Liver (tissue), 3 donors: ENCODE data around the gene ME2.

ENCODE experiments used
- CTCF ChIP-seq: fragments of 150-350 bp; IDR thresholded peaks from 2 replicates; pipeline ENCODE4 v1.5.1; 2017; ENCODE audit warnings: improper control_type of control experiment, low read depth, low read length; ENCODE audit not compliant: missing input control
- EGR1 ChIP-seq, 2 donors: IDR thresholded peaks; 2 replicates each; pipeline ENCODE4 v1.6.1; 2016 to 2018; ENCODE audit warnings: antibody characterized with exemption in 2 of 2, low read depth in 2 of 2
- MAX ChIP-seq: IDR thresholded peaks from 2 replicates; pipeline ENCODE4 v1.6.1; 2016; ENCODE audit warnings: antibody characterized with exemption
- REST ChIP-seq: IDR thresholded peaks from 2 replicates; pipeline ENCODE4 v1.6.1; 2016; ENCODE audit warnings: antibody characterized with exemption, mild to moderate bottlenecking
- donor health status: healthy.
- donor health status: healthy.

- TF ChIP-seq CTCF (peak; percentile 22), MAX (no peak), EGR1 (IDR thresholded peaks at IDR 0.05; ENCODE audit: low read depth in 2 of 2) (no peak), REST (peak; percentile 81)
Measured at GRCh38 chr18:50982802-50983179, 103.9 kb downstream of the ME2 start.
